GM19463 (cell line): ENCODE measurements around the gene OR10A3.

Source experiments
- ATAC-seq: cut with Tn5 transposase; IDR thresholded peaks from one replicate; pipeline ENCODE4 v1.9.1; 2021; ENCODE audit warnings: mild to moderate bottlenecking, moderate library complexity; ENCODE audit not compliant: unreplicated experiment

OR10A3 gene

DNA sequence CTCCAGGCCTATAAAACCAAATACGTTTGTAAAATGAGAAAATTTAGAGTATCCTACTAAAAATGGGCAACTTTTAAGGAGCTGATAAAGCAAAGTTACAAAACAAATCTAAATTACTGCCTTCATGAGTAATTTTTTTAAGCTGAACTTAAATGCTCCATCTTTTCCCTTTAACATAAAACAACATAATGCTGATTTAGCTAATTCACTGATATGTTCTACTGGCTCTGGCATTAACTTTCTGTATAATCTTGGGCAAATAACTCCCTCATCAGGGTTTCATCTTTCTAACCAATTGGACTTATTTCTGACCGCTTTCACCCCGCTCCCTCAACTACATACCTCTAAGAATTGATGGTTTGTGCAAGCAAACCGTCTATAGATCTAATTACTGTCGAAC lies 362 bp downstream of the OR10A3 start:
- no peak for ATAC-seq

GRCh38 chr11:7936615-7937014 lies 4.9 kb downstream of the OR10A3 start:
- ATAC-seq = no peak

DNA sequence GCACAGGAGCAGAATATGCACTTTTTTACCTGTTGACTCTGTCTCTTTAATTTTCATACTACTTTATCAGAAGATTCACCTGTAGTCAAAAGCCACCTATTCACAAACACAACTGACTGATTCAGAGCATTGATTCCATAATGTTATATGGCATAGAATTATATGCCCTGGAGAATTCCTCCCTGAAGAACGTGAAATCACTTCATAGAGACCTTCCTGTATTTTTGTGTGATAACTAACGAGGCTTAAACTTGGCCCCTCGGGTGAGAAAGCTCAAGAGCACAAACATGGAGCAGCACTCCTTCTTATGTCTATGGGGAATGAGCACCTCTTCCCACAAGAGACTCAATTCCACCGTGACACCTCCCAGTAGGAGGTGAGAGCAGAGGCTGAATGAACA lies 10.3 kb downstream of the OR10A3 start, which contains the start of gene OR10A6:
TSS of gene OR10A6 (minus strand) at position 101 of the 400 bp plus-strand sequence. CDS start 2,606 bp downstream, outside the sequence.
- ATAC-seq = no peak

GRCh38 chr11:7927635-7928034 lies 13.9 kb downstream of the OR10A3 start:
- ATAC-seq = no peak

DNA sequence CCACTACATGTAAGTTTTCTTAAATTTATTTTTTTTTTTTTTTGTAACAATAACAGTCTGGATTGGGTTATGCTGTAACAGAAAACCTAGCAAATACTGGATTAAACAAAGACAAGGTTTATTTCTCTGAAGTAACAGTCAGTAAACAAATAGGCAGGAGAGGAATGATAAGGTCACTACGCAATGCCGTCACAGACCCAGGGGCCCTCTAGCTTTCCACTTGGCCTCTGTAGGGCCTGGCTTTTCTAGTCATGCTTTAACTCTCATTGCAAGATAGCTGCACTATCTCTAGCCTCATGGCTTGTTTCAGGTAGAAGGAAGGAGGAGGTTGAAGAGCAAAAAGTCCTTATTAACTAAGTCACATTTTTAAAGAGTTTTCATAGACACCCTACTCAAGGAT lies 17.0 kb downstream of the OR10A3 start:
- no peak for ATAC-seq

DNA sequence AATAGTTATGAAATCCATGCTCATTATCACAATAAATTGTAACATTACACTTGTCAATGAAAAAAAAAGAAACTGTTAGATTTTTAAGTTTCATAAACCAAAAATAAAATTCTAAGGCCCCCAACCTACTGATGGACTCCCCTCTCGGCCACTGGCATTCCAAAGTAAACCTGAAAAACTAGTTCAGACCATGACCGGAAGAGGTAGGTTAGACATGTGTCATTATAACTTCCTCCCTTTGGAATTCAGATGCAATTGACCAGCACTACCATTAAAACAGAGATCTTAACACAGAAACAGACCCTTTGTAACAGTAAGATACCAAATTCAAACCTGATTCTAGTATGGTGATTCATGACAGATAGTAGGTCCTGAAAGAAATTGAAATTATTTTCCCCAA lies 23.4 kb downstream of the OR10A3 start:
- ATAC-seq = no peak

DNA sequence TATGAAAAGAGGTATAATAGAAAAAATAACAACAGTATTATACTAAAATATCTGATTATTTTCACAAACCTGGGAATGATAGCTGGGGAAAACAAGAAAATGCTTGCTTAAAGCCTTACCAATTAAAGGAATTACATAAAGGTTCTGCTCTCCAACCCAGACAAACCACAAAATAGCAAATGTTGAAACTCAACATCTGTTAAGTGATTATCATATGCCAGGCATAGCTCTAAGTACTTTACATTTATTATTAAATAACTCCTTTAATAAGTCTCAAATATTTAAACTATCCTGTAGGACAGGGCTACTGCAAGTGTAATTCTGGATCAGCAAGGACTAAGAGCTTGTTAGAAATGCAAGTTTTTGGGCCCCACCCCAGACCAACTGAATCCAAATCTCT lies 30.5 kb downstream of the OR10A3 start:
- ATAC-seq = no peak

- ATAC-seq = no peak
Observed at GRCh38 chr11:7910286-7910788, 31.2 kb downstream of the OR10A3 start.

GRCh38 chr11:7909585-7910285 lies 31.8 kb downstream of the OR10A3 start:
- no peak for ATAC-seq

GRCh38 chr11:7907121-7907520 lies 34.4 kb downstream of the OR10A3 start:
- no peak for ATAC-seq

- ATAC-seq = no peak
Observed at GRCh38 chr11:7906481-7906880, 35.0 kb downstream of the OR10A3 start.

DNA sequence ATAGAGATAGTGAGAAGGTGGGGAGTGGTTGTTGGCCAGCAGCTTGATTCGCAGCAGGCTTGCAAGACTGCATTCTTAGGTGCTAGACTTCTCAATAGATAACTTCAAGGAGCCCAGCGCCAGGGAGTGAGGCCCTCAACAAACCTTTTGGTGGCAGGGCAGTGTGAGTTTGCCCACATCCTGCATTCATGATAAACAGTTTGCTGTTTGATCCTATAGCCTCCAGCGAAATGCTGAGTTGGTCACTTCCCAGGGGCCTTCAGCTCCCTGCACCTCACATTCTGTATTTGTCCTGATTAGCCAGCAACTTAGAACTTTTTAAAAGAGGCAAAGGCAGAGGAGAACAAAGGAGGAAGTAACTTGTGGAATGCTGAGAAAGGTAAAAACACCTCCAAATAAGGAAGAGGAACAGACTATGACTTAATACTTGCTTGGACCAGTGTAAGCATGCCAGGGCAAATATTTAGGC lies 35.5 kb downstream of the OR10A3 start:
- no peak for ATAC-seq

- no peak for ATAC-seq
Observed at GRCh38 chr11:7905549-7905948, 36.0 kb downstream of the OR10A3 start.

DNA sequence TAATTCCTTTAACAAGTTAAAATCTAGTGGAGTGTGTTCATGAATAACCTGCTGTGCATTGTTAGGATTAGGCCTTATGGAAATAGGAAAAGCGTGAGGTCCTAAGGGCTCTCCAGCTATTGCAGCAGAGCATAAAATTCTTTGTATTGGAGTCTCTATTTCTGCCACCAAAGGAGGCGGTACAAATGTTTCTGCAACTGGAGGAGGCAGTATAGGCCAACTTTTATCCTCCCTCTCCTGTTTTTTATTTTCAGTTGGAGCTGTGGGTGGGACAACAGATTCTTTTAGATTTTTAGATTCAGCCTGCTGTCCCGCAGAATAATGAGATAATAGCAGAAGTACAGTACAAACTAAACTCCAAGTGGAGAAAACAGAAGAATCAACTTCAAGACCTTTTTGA lies 36.6 kb downstream of the OR10A3 start:
- no peak for ATAC-seq

DNA sequence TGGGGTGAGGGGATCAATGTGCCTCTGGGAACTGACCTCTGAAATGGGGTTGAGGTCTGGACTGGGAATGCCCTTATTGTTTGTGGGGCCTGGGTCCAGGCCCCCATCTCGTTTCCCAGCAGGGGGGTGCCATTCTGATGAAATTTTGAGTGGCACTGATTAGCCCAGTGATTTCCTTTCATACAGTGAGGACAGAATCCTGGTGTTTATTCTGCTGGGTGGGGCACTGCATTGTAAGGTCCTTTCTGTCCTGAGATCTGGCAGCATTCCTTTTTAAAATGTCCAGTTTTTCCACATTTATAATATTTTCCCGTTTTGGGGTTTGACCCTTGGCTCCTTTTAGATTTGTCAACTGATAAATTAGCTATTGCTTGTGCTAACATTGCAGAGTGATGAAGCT lies 37.6 kb downstream of the OR10A3 start:
- ATAC-seq = no peak

DNA sequence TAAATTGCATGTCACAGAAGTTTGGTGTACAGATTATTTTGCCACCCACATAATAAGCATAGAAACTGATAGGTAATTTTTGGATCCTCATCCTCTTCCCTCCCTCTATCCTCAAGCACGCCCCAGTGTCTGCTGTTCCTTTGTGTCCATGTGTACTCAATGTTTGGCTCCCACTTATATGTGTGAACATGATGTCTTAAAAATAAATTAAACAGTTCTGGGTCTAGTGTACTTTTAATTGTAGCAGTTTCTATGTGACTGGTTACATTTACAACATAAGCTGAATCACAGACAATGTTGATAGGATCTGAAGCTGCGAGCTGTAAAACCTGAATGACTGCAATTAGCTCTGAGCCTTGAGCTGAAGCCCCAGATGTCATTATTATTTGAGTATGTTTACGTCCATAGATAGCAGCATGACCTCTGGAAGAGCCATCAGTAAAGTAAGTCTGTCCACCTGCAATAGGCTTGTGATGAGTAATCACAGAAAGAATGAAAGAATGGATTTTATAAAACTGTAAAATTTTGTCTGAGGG lies 40.1 kb downstream of the OR10A3 start:
- no peak for ATAC-seq

- ATAC-seq = no peak
Observed at GRCh38 chr11:7900686-7901085, 40.8 kb downstream of the OR10A3 start.

DNA sequence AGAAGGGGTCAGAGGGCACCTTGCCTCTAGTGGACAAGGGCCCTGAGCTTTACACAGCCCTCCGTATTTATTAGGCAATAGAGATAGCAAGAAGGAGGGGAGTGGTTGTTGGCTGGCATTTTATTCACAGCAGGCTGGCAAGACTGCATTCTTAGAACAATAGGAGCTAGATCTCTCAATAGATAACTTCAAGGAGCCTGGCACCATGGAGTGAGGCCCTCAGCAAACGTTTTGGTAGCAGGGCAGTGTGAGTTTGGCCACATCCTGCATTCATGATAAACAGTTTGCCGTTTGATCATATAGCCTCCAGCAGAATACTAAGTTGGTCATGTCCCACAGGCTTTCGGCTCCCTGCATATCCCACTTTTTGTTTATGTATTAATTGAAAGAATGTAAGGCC lies 42.1 kb downstream of the OR10A3 start:
- ATAC-seq = no peak

DNA sequence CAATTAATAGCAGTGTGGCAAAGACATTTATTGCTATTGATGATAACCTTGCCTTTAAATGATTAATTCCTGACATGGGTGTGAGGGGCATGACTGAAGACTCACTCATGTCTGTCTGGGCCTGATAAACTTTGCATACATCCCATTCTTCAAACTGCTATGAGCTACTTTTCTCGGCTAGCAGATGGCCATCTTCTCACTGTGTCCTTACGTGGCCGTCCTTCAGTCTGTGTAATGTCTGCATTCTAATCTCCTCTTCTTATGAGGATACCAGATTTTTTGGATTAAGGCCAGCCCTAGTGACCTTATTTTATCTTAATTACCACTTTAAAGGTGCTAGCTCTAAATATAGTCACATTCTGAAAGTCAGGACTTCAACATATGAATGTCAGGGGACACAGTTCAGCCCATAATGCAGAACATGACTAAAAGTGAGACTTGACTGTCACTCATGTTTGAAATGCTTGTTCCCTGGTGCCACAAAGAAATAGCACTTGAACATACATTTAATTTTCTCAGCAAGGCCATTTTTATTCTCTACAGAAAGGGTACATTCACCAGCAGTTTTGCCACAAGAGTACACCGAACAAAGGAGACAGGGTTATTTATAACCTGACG lies 42.7 kb downstream of the OR10A3 start:
- no peak for ATAC-seq

DNA sequence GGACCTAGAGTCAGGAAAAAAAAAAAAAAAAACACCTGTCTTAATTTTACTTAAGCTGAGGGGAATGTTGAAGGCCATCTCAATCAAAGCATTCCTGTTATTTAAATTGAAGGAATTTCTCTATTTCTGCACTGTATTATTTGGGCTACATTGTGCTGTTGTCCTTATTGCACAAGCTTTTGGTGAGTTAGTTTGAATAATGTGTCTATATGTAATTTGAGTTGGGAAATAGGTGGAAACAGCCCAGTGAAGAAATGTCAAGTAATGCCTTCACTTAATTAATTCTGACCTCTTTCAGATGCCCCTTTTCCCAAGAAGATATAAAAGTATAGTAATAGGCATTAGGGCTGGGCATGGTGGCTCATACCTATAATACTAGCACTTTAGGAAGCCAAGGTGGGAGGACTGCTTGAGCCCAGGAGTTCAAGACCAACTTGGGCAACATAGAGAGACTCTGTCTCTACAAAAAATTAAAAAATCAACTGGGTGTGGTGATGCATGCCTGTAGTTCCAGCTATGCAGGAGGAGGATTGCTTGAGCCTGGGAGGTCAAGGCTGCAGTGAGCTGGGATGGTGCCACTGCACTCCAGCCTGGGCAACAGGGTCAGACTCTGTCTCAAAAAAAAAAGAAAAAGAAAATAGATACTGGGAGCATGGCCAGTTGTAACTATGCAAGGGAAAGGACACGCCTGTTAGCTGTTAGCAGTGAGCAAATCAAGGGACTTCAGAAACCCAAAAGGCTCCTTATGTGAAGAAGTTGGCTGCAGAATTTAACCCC lies 45.3 kb downstream of the OR10A3 start:
- no peak for ATAC-seq

- ATAC-seq = no peak
Observed at GRCh38 chr11:7894251-7894650, 47.3 kb downstream of the OR10A3 start.
